Liver (tissue), 9 donors: ENCODE results near the gene ANKRD1. TPM values are rescaled to one million over a fixed set of nuclear protein-coding genes. Genes with fewer than 3 reads are reported as not detected.

Source experiments
- DNase-seq: peaks from one replicate; pipeline ENCODE4 v3.0.0-alpha.2; 2017; ENCODE audit warnings: low spot score
- H3K27ac ChIP-seq, 2 donors: one replicate each; pipeline ENCODE4 v1.7.0; 2013; ENCODE audit warnings: inconsistent platforms in 2 of 2, low read length in 2 of 2, control low read depth in 1 of 2, low read depth in 1 of 2, mild to moderate bottlenecking in 1 of 2
- H3K27me3 ChIP-seq, 4 donors: one replicate each; pipeline versions ENCODE4 v1.6.1 to v1.7.0; 2013; ENCODE audit warnings: low read length in 3 of 4, inconsistent platforms in 1 of 4, mild to moderate bottlenecking in 1 of 4, moderate library complexity in 1 of 4; ENCODE audit not compliant: control insufficient read depth in 4 of 4, insufficient read depth in 4 of 4
- H3K36me3 ChIP-seq, 4 donors: one replicate each; pipeline versions ENCODE4 v1.6.1 to v1.7.0; 2013; ENCODE audit warnings: low read length in 3 of 4, mild to moderate bottlenecking in 3 of 4, low read depth in 1 of 4, moderate library complexity in 1 of 4; ENCODE audit not compliant: control insufficient read depth in 4 of 4, insufficient read depth in 3 of 4
- H3K4me1 ChIP-seq, 4 donors: one replicate each; pipeline versions ENCODE4 v1.6.1 to v1.7.0; 2013; ENCODE audit warnings: low read length in 3 of 4, mild to moderate bottlenecking in 3 of 4, moderate library complexity in 1 of 4; ENCODE audit not compliant: control insufficient read depth in 4 of 4, insufficient read depth in 4 of 4
- H3K4me3 ChIP-seq, 3 donors: one replicate each; pipeline versions ENCODE4 v1.6.1 to v1.7.0; 2013; ENCODE audit warnings: low read length in 3 of 3, control low read depth in 1 of 3, low read depth in 1 of 3, mild to moderate bottlenecking in 1 of 3
- H3K9ac ChIP-seq, 2 donors: one replicate each; pipeline ENCODE4 v1.7.0; 2013; ENCODE audit warnings: low read length in 2 of 2, mild to moderate bottlenecking in 2 of 2, moderate library complexity in 2 of 2, control low read depth in 1 of 2, low read depth in 1 of 2
- H3K9me3 ChIP-seq, 4 donors: one replicate each; pipeline versions ENCODE4 v1.6.1 to v1.7.0; 2013; ENCODE audit warnings: low read length in 3 of 4; ENCODE audit not compliant: control insufficient read depth in 4 of 4
- ATF3 ChIP-seq: IDR thresholded peaks from 2 replicates; pipeline ENCODE4 v1.6.1; 2016; ENCODE audit warnings: antibody characterized with exemption
- CTCF ChIP-seq: fragments of 150-350 bp; IDR thresholded peaks from 2 replicates; pipeline ENCODE4 v1.5.1; 2017; ENCODE audit warnings: improper control_type of control experiment, low read depth, low read length; ENCODE audit not compliant: missing input control
- FOXA1 ChIP-seq: IDR thresholded peaks from 2 replicates; pipeline ENCODE4 v1.6.1; 2016; ENCODE audit warnings: antibody characterized with exemption
- FOXA2 ChIP-seq: IDR thresholded peaks from 2 replicates; pipeline ENCODE4 v1.6.1; 2016; ENCODE audit warnings: antibody characterized with exemption
- GABPA ChIP-seq, 2 donors: IDR thresholded peaks in 1 of 2; conservative IDR thresholded peaks in 1 of 2; 2 replicates each; pipeline ENCODE4 v1.6.1; 2016; ENCODE audit warnings: antibody characterized with exemption in 2 of 2, mild to moderate bottlenecking in 1 of 2, moderate library complexity in 1 of 2
- HNF4A ChIP-seq, 2 donors: conservative IDR thresholded peaks; 2 replicates each; pipeline ENCODE4 v1.6.1; 2016; ENCODE audit warnings: antibody characterized with exemption in 2 of 2, mild to moderate bottlenecking in 2 of 2
- HNF4G ChIP-seq: IDR thresholded peaks from 2 replicates; pipeline ENCODE4 v1.6.1; 2016; ENCODE audit warnings: antibody characterized with exemption
- JUND ChIP-seq, 2 donors: IDR thresholded peaks; 2 replicates each; pipeline ENCODE4 v1.6.1; 2016; ENCODE audit warnings: antibody characterized with exemption in 2 of 2
- MAX ChIP-seq: IDR thresholded peaks from 2 replicates; pipeline ENCODE4 v1.6.1; 2016; ENCODE audit warnings: antibody characterized with exemption
- NR2F2 ChIP-seq: IDR thresholded peaks from 2 replicates; pipeline ENCODE4 v1.6.1; 2016; ENCODE audit warnings: antibody characterized with exemption
- RAD21 ChIP-seq, 2 donors: IDR thresholded peaks; 2 replicates each; pipeline ENCODE4 v1.6.1; 2016; ENCODE audit warnings: antibody characterized with exemption in 2 of 2, mild to moderate bottlenecking in 2 of 2
- REST ChIP-seq: IDR thresholded peaks from 2 replicates; pipeline ENCODE4 v1.6.1; 2016; ENCODE audit warnings: antibody characterized with exemption, mild to moderate bottlenecking
- RXRA ChIP-seq, 2 donors: IDR thresholded peaks; 2 replicates each; pipeline ENCODE4 v1.6.1; 2017 to 2018; ENCODE audit warnings: antibody characterized with exemption in 2 of 2, mild to moderate bottlenecking in 1 of 2
- SP1 ChIP-seq: IDR thresholded peaks from 2 replicates; pipeline ENCODE4 v1.6.1; 2018; ENCODE audit warnings: antibody characterized with exemption, mild to moderate bottlenecking
- YY1 ChIP-seq: IDR thresholded peaks from 2 replicates; pipeline ENCODE4 v1.6.1; 2016; ENCODE audit warnings: antibody characterized with exemption, mild to moderate bottlenecking
- ZBTB33 ChIP-seq: IDR thresholded peaks from 2 replicates; pipeline ENCODE4 v1.6.1; 2016; ENCODE audit warnings: antibody characterized with exemption
- WGBS: extraction: QIAGEN DNeasy Blood & Tissue Kit; methylation state at CpG from one replicate; pipeline ENCODE4 v1.1.7; 2013; 5-methylcytosine and 5-hydroxymethylcytosine counted together
- polyA plus RNA-seq, 2 donors: library from polyadenylated mRNA; stranded (reverse) in 1 of 2; unstranded in 1 of 2; fragments of 200-250 nt in 1 of 2; fragments of >200 nt in 1 of 2; fragmentation: Nextera tagmentation in 1 of 2; extraction: Ambion mirVana in 1 of 2; gene quantifications; one replicate each; pipeline versions ENCODE4 v1.2.1 to v1.2.3, GENCODE V29; 2013 to 2015
- total RNA-seq, 2 donors: library from RNA; depleted of rRNA; stranded (reverse); fragments of >200 nt; gene quantifications; one replicate each; pipeline ENCODE4 v1.2.3, GENCODE V29; 2014
- donor health status: healthy.
- donor health status: healthy.
- donor health status: healthy.
- donor health status: healthy.
- donor health status: healthy.

The ANKRD1 gene
- total and polyA plus RNA-seq, 4 donors, result 0.16 to 0.25 TPM; not detected in 2

- Histone ChIP-seq H3K4me3 (no peak overlapping the region), H3K27me3 (no peaks in the 10 kb centered on the region), H3K9ac (no peak overlapping the region), H3K9me3 (no peaks in the 10 kb centered on the region), H3K36me3 (no peaks in the 10 kb centered on the region), H3K27ac (no peak overlapping the region), H3K4me1 (no peaks in the 10 kb centered on the region)
- TF ChIP-seq SP1, result no peak
- no peak for TF ChIP-seq YY1
- no peak for TF ChIP-seq GABPA (IDR thresholded peaks at IDR 0.05 in 1 of 2, conservative IDR thresholded peaks at IDR 0.05 in 1 of 2)
- no peak for TF ChIP-seq NR2F2
- no peak for TF ChIP-seq HNF4A (conservative IDR thresholded peaks at IDR 0.05)
- no peak for TF ChIP-seq JUND (IDR thresholded peaks at IDR 0.05)
- no peak for TF ChIP-seq ZBTB33
- no peak for TF ChIP-seq HNF4G
- TF ChIP-seq MAX, result no peak
- WGBS, result 93% methylated on average over 3 of the region's 3 CpGs
- no peak for DNase-seq
Observed at GRCh38 chr10:90924552-90924951, 3.7 kb upstream of the ANKRD1 start.

GRCh38 chr10:90923111-90923731, 2.3 kb upstream of the ANKRD1 start:
- no peak for DNase-seq
- Histone ChIP-seq H3K4me3 (no peak overlapping the region), H3K4me1 (no peaks in the 10 kb centered on the region), H3K9me3 (no peaks in the 10 kb centered on the region), H3K27me3 (no peaks in the 10 kb centered on the region), H3K36me3 (no peaks in the 10 kb centered on the region), H3K9ac (no peak overlapping the region), H3K27ac (no peak overlapping the region)
- TF ChIP-seq HNF4G (no peak), ATF3 (no peak), HNF4A (conservative IDR thresholded peaks at IDR 0.05) (no peak), YY1 (no peak), ZBTB33 (no peak), FOXA2 (no peak), NR2F2 (no peak), MAX (no peak), JUND (IDR thresholded peaks at IDR 0.05) (no peak), RXRA (IDR thresholded peaks at IDR 0.05) (no peak), CTCF (no peak), FOXA1 (no peak), RAD21 (IDR thresholded peaks at IDR 0.05) (no peak), GABPA (IDR thresholded peaks at IDR 0.05 in 1 of 2, conservative IDR thresholded peaks at IDR 0.05 in 1 of 2) (no peak), REST (no peak)
- 49% methylated on average over 2 of the region's 2 CpGs for WGBS
